ENCODE data around the gene PPP2R5C.

Gene PPP2R5C

GRCh38 chr14:101926085-101926484 lies 164.6 kb downstream of the PPP2R5C start:
- DNase-seq = no peak

- no peak for DNase-seq
Measured at GRCh38 chr14:101926620-101927019, 165.1 kb downstream of the PPP2R5C start.

- DNase-seq = peak; percentile 13
Measured at GRCh38 chr14:101927859-101928258, 166.3 kb downstream of the PPP2R5C start.

GRCh38 chr14:101928415-101928841 lies 166.9 kb downstream of the PPP2R5C start:
- DNase-seq = no peak

- DNase-seq = no peak
Measured at GRCh38 chr14:101929096-101929495, 167.6 kb downstream of the PPP2R5C start.

- no peak for DNase-seq
Measured at GRCh38 chr14:101929946-101930345, 168.4 kb downstream of the PPP2R5C start.

DNA sequence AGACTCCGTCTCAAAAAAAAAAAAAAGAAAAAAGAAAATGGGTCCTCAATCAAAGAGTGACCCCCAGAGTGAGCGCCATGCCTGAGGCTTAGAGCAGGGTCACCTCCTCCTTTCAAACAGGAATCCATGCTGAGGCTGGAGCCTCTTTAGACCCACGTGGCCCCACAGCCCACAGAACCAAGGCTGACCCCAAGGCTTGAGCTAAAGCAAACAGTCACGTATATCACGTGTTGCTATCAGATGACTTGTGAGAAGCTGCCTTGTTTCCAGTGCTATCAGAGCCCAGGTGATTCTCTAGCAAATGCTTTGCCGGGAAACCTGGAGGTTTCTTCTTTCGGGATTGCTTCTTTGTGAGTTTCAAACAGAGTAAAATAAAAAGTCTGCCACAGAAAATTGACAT lies 171.2 kb downstream of the PPP2R5C start:
- DNase-seq = no peak

- DNase-seq = no peak
Measured at GRCh38 chr14:101933209-101933608, 171.7 kb downstream of the PPP2R5C start.

- DNase-seq = no peak
Measured at GRCh38 chr14:101934601-101935150, 173.2 kb downstream of the PPP2R5C start.

- DNase-seq = no peak
Measured at GRCh38 chr14:101937926-101938767, 176.6 kb downstream of the PPP2R5C start.

GRCh38 chr14:101939646-101940170 lies 178.2 kb downstream of the PPP2R5C start:
- DNase-seq = no peak

DNA sequence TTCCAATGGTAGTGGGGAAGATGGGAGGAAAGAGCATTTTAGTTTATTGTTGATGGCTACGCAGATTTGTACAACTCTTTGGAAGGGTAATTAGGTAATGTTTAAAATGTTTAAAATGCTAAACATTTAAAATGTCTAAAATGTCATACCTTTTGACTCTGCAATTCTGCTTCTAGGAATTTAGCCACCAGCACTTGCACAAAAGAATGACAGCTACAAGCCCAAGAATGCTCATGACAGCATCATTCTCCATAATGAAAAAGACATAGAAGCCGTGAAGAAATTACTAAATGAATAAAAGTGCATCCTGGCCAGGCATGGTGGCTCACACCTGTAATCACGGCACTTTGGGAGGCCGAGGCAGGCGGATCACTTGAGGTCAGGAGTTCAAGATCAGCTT lies 182.9 kb downstream of the PPP2R5C start:
- no peak for DNase-seq

DNA sequence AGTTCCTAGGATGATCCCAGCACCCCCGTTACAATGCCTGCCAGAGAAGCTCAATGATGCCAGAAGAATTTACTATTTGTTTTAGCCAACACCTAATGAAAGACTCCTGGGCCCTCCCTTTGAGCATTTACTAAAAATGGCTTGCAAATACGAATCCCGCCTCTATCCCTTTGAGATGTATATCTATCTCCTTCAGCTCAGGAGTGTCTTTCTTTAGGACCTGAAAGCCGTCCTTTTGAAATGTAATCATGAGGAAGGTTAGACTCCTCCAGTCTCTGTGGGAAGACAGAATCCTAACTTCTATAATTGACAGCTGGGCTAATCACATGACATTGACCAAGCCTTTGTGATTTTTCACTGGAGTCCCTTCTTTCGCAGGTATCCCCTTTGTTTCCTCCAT lies 183.7 kb downstream of the PPP2R5C start:
- no peak for DNase-seq

- DNase-seq = peak; percentile 26
Measured at GRCh38 chr14:101947577-101947903, 186.0 kb downstream of the PPP2R5C start.

DNA sequence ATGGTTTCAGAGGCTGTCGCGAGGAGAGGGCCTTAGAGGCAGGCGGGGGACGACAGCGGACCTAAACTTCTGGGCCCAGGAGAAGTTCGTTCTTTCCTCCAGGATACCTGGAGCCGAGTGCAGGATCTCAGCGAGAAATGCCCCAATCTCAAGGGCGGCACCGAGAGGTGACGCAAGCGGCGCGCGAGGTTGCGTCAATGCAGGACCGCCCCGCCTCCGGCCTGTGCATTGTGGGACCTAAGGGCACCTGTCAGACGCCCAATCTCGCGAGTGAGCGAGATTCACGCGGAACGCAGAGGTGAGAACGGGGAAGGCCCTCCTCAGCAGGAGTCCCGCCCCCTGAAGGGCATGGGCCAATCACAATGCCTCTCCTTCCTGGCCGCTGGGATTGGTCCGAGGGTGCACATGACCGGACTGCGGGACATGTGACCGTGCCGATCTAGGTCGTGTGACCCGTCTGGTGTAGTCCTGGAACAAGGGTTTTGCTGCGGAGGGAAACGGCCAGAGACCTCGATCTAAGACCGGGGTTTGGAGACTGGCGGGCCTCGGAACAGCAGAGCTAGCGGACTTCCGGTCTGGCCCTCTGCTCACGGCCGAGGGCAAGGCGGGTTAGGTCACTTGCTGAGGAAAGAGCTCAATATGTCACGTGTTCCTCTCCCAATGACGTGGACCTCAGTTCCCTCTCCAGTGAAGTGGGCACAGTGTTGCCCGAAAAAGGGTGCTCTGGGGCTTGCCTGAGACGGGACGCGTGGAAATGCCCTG lies 186.6 kb downstream of the PPP2R5C start:
- peak; percentile 100 for DNase-seq

DNA sequence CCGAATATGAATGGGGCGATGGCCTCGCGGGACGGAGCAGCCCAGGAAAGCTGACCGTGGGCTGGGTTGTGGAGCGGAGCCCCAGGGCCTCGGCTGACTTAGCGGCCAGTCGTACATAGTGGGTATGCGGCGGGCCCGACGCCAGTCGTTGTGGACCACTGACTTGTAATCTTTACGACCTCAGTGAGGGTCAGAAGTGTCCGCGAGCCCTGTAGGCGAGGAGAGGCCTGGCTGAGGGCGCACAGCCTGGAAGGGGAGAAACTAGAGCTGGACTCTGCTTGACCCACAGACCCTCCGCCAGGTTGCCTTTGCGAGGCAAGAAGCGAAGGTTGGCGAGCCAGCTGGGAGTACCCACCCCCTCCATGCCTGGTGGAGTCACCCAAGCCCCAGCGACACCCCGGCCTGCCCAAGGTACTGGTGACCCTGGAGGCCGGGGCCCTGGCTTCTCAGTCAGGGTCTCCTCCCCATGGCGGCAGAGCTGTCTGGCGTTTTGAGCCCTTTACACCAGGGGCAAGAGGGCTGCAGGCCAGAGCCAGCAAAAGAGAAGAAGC lies 187.2 kb downstream of the PPP2R5C start:
- DNase-seq = no peak

- DNase-seq = no peak
Measured at GRCh38 chr14:101950100-101950499, 188.6 kb downstream of the PPP2R5C start.

- DNase-seq = no peak
Measured at GRCh38 chr14:101950516-101951215, 189.2 kb downstream of the PPP2R5C start.

DNA sequence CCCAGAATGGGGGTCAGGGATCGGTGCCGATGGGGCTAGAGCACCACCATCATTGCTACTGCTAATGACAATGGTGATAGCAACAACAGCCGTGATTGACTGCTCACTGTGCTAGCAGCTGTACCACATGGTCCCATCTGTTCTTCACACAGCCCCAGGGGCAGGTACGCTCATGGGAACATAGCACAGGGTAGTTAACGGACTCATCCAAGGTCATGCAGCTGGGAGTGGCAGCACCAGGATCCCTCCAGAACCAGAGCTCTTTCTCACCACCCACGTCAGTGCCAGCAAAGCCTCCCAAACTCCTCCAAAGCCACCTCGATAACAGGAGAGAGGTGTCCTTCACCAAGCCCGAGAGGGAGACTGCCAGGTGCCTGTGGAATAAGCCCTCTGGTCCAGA lies 191.6 kb downstream of the PPP2R5C start:
- DNase-seq = no peak

DNA sequence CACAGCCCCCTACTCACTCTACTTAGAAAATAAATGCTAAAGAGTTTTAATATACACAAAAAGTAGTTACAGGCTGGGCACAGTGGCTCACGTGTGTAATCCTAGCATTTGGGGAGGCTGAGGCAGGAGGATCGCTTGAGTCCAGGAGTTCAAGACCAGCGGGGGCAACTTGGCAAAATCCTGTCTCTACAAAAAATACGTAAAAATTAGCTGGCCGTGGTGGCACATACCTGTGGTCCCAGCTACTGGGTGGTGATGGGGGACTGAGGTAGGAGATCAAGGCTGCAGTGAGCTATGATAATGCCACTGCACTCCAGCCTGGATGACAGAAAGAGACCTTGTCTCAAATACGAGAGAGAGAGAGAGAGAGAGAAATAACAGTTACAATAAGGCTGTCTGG lies 193.0 kb downstream of the PPP2R5C start:
- no peak for DNase-seq

DNA sequence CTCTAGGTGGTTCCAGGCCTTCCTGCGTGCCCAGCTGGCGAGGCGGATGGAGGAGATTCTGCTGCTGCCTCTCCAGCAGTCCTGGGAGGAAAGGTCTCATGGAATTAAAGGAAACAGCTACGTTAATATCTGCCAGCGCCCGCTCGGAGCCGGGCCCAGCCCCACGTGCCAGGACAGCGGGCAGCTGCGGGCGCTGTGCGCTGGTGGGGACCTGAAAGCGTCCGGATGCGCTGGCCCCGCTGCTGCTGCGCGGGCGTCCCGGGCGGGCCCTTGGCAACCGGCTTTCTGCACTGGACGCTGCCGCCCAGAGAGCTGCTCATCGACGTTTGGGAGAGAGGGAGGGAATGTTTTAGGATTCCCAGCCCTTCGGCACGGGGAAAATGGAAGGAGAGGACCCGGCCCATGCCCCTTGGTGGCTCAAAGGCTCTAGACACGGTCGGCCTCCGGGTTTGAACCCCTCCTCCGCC lies 194.2 kb downstream of the PPP2R5C start:
- DNase-seq = no peak

DNA sequence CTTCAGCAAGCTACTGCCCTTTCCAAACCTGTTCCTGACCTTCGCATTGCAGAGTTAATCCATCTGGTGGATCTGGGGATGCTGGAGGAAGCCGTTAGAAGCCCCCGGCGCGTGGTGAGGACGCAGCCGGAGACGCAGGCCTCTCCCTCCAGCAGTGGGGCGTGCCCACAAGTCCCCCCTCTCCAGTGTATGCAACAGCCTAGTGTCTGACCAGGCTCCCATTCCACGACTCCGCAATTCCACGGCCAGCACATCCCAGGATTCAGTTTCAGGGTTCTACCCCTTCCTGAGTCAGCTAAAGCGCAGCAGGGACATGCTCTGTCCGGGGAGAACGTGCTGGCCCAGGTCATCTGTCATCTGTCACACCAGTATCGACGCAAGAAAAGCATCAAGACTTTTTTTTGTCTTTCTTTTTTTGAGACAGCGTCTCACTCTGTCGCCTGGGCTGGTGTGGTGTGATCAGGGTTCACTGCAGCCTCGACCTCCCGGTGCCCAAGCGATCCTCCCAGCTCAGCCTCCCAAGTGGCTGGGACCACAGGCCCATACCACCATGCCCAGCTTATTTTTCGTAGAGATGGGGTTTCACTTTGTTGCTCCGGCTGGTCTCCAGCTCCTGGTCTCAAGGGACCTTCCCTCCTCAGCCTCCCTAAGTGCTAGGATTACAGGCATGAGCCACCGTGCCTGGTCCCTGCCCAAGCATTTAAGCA lies 194.8 kb downstream of the PPP2R5C start:
- no peak for DNase-seq
